WERI-Rb-1 (cell line): ENCODE results near the gene ZNF716.
"Not testable (repeated sequence)": the region's sequence is repeated elsewhere in the genome, so short reads cannot be mapped to it uniquely, and the experiment has no call there.

ENCODE experiments used
- DNase-seq: peaks from one replicate; pipeline ENCODE4 v3.0.0-alpha.2; 2020
- H3K27ac ChIP-seq: fragments of 250-450 bp; sonication (Bioruptor Pico); 2 replicates; pipeline ENCODE4 v1.5.1; 2020; ENCODE audit warnings: mild to moderate bottlenecking, moderate library complexity
- H3K27me3 ChIP-seq: fragments of 250-450 bp; sonication (Bioruptor Pico); 2 replicates; pipeline ENCODE4 v1.5.1; 2021; ENCODE audit warnings: mild to moderate bottlenecking, low read depth, moderate library complexity; ENCODE audit not compliant: insufficient read depth, severe bottlenecking
- H3K36me3 ChIP-seq: fragments of 250-450 bp; sonication (Bioruptor Pico); 2 replicates; pipeline ENCODE4 v1.5.1; 2020; ENCODE audit warnings: mild to moderate bottlenecking, moderate library complexity
- H3K4me3 ChIP-seq: 2 replicates; pipeline ENCODE4 v1.5.1; 2011; ENCODE audit warnings: low read depth, mild to moderate bottlenecking, control low read depth, low read length
- H3K9me3 ChIP-seq: fragments of 250-450 bp; sonication (Bioruptor Pico); 2 replicates; pipeline ENCODE4 v1.5.1; 2021; ENCODE audit warnings: mild to moderate bottlenecking, moderate library complexity; ENCODE audit not compliant: severe bottlenecking
- CTCF ChIP-seq: IDR thresholded peaks from 2 replicates; pipeline ENCODE4 v1.5.1; 2011; ENCODE audit warnings: low read depth, mild to moderate bottlenecking, control low read depth, inconsistent platforms, low read length

ZNF716 gene

GRCh38 chr7:57480304-57480703 lies 30.3 kb downstream of the ZNF716 start:
- DNase-seq, H3K27ac ChIP-seq, H3K36me3 ChIP-seq, H3K27me3 ChIP-seq, H3K9me3 ChIP-seq, H3K4me3 ChIP-seq: not testable (repeated sequence)
- TF ChIP-seq CTCF = peak; percentile 27; the same call in 1 of the 2 replicates

- not testable (repeated sequence) for H3K36me3 ChIP-seq, H3K9me3 ChIP-seq, DNase-seq, H3K27me3 ChIP-seq, H3K4me3 ChIP-seq, H3K27ac ChIP-seq
Measured at GRCh38 chr7:57485022-57485421, 35.0 kb downstream of the ZNF716 start.

- Histone ChIP-seq H3K4me3 (no peak overlapping the region), H3K9me3 (no peaks in the 10 kb centered on the region), H3K27me3 (no peaks in the 10 kb centered on the region), H3K36me3 (no peaks in the 10 kb centered on the region), H3K27ac (no peak overlapping the region)
- TF ChIP-seq CTCF = no peak
- DNase-seq = no peak
Measured at GRCh38 chr7:57487957-57488356, 38.0 kb downstream of the ZNF716 start.

GRCh38 chr7:57495111-57495510 lies 45.1 kb downstream of the ZNF716 start:
- DNase-seq, H3K27ac ChIP-seq, H3K36me3 ChIP-seq, H3K27me3 ChIP-seq, H3K9me3 ChIP-seq, H3K4me3 ChIP-seq: not testable (repeated sequence)

- no peak for TF ChIP-seq CTCF
- no peak for DNase-seq
- Histone ChIP-seq H3K27me3 (no peaks in the 10 kb centered on the region), H3K4me3 (no peak overlapping the region), H3K9me3 (peaks cover 4% of the 10 kb centered on the region), H3K27ac (no peak overlapping the region), H3K36me3 (no peaks in the 10 kb centered on the region)
Measured at GRCh38 chr7:57496395-57496794, 46.4 kb downstream of the ZNF716 start.

GRCh38 chr7:57505176-57505575 lies 55.2 kb downstream of the ZNF716 start:
- no peak for TF ChIP-seq CTCF
- H3K36me3 ChIP-seq = no peaks in the 10 kb centered on the region
- no peak for DNase-seq
- no peak overlapping the region for H3K27ac ChIP-seq
- peaks cover 5% of the 10 kb centered on the region for H3K9me3 ChIP-seq
- no peaks in the 10 kb centered on the region for H3K27me3 ChIP-seq
- no peak overlapping the region for H3K4me3 ChIP-seq
